IPS-20b (cell line): Measurements from ENCODE around the gene KIAA2012.
A peak's percentile ranks its signal among the peaks of the same experiment; 100 is the strongest.

Experiments
- H3K27ac ChIP-seq: one replicate; pipeline ENCODE4 v1.5.1; 2013; ENCODE audit warnings: low read length
- H3K27me3 ChIP-seq: 2 replicates; pipeline ENCODE4 v1.6.1; 2013; ENCODE audit warnings: mild to moderate bottlenecking, low read length, inconsistent platforms; ENCODE audit not compliant: insufficient read depth
- H3K36me3 ChIP-seq: 2 replicates; pipeline ENCODE4 v1.6.1; 2013; ENCODE audit warnings: low read depth, mild to moderate bottlenecking, inconsistent platforms, low read length, moderate library complexity; ENCODE audit not compliant: insufficient read depth
- H3K4me1 ChIP-seq: 2 replicates; pipeline ENCODE4 v1.6.1; 2013; ENCODE audit warnings: mild to moderate bottlenecking, control low read depth, inconsistent platforms, low read length, moderate library complexity; ENCODE audit not compliant: insufficient read depth
- H3K4me3 ChIP-seq: 2 replicates; pipeline ENCODE4 v1.5.1; 2013; ENCODE audit warnings: mild to moderate bottlenecking, low read length, inconsistent platforms
- H3K9ac ChIP-seq: 2 replicates; pipeline ENCODE4 v1.6.1; 2013; ENCODE audit warnings: low read depth, mild to moderate bottlenecking, inconsistent platforms, low read length, moderate library complexity
- H3K9me3 ChIP-seq: 2 replicates; pipeline ENCODE4 v1.6.1; 2013; ENCODE audit warnings: mild to moderate bottlenecking, low read depth, low read length, inconsistent platforms; ENCODE audit not compliant: insufficient read depth

The KIAA2012 gene

DNA sequence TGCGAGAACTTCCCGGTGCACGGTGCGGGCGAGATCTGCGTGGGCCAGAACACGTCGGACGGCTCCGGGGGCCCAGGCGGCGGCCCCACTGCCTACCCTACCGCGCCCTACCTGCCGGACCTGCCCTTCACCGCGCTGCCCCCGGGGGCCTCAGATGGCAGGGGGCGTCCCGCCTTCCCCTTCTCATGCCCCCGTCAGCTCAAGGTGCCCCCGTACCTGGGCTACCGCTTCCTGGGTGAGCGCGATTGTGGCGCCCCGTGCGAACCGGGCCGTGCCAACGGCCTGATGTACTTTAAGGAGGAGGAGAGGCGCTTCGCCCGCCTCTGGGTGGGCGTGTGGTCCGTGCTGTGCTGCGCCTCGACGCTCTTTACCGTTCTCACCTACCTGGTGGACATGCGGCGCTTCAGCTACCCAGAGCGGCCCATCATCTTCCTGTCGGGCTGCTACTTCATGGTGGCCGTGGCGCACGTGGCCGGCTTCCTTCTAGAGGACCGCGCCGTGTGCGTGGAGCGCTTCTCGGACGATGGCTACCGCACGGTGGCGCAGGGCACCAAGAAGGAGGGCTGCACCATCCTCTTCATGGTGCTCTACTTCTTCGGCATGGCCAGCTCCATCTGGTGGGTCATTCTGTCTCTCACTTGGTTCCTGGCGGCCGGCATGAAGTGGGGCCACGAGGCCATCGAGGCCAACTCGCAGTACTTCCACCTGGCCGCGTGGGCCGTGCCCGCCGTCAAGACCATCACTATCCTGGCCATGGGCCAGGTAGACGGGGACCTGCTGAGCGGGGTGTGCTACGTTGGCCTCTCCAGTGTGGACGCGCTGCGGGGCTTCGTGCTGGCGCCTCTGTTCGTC is 37.7 kb upstream of the KIAA2012 start:
- Histone ChIP-seq H3K27ac (no peak overlapping the region), H3K9ac (peak overlapping the region; percentile 82), H3K36me3 (peaks cover 30% of the 10 kb centered on the region), H3K9me3 (no peaks in the 10 kb centered on the region), H3K27me3 (no peaks in the 10 kb centered on the region), H3K4me1 (peaks cover 37% of the 10 kb centered on the region; the same call in 1 of the 2 replicates), H3K4me3 (peak overlapping the region; percentile 87)

DNA sequence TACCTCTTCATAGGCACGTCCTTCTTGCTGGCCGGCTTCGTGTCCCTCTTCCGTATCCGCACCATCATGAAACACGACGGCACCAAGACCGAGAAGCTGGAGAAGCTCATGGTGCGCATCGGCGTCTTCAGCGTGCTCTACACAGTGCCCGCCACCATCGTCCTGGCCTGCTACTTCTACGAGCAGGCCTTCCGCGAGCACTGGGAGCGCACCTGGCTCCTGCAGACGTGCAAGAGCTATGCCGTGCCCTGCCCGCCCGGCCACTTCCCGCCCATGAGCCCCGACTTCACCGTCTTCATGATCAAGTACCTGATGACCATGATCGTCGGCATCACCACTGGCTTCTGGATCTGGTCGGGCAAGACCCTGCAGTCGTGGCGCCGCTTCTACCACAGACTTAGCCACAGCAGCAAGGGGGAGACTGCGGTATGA is 37.1 kb upstream of the KIAA2012 start:
- no peaks in the 10 kb centered on the region for H3K9me3 ChIP-seq
- peaks cover 30% of the 10 kb centered on the region for H3K36me3 ChIP-seq
- peaks cover 1% of the 10 kb centered on the region; the same call in 1 of the 2 replicates for H3K27me3 ChIP-seq
- H3K4me3 ChIP-seq: peak overlapping the region; percentile 87
- H3K27ac ChIP-seq: no peak overlapping the region
- H3K4me1 ChIP-seq: peaks cover 32% of the 10 kb centered on the region; the same call in 1 of the 2 replicates
- peak overlapping the region; percentile 82; the same call in 1 of the 2 replicates for H3K9ac ChIP-seq

DNA sequence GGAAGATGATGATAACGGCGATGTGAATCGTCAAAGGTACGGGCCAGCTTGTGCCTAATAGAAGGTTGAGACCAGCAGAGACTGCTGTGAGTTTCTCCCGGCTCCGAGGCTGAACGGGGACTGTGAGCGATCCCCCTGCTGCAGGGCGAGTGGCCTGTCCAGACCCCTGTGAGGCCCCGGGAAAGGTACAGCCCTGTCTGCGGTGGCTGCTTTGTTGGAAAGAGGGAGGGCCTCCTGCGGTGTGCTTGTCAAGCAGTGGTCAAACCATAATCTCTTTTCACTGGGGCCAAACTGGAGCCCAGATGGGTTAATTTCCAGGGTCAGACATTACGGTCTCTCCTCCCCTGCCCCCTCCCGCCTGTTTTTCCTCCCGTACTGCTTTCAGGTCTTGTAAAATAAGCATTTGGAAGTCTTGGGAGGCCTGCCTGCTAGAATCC is 36.4 kb upstream of the KIAA2012 start:
- peaks cover 3% of the 10 kb centered on the region; the same call in 1 of the 2 replicates for H3K27me3 ChIP-seq

DNA sequence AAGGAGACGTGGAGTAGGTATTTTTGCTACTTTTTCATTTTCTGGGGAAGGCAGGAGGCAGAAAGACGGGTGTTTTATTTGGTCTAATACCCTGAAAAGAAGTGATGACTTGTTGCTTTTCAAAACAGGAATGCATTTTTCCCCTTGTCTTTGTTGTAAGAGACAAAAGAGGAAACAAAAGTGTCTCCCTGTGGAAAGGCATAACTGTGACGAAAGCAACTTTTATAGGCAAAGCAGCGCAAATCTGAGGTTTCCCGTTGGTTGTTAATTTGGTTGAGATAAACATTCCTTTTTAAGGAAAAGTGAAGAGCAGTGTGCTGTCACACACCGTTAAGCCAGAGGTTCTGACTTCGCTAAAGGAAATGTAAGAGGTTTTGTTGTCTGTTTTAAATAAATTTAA is 36.0 kb upstream of the KIAA2012 start:
- Histone ChIP-seq H3K27me3 (peaks cover 3% of the 10 kb centered on the region; the same call in 1 of the 2 replicates), H3K27ac (no peak overlapping the region), H3K36me3 (peaks cover 30% of the 10 kb centered on the region), H3K4me1 (peaks cover 27% of the 10 kb centered on the region; the same call in 1 of the 2 replicates), H3K9ac (peak overlapping the region; percentile 82; the same call in 1 of the 2 replicates), H3K9me3 (no peaks in the 10 kb centered on the region), H3K4me3 (peak overlapping the region; percentile 87)

More for the DNA sequence above, 36.4 kb upstream of the KIAA2012 start:
- Histone ChIP-seq H3K27ac (no peak overlapping the region), H3K9ac (peak overlapping the region; percentile 82; the same call in 1 of the 2 replicates), H3K4me3 (peak overlapping the region; percentile 87), H3K36me3 (peaks cover 30% of the 10 kb centered on the region), H3K4me1 (peaks cover 27% of the 10 kb centered on the region; the same call in 1 of the 2 replicates), H3K9me3 (no peaks in the 10 kb centered on the region)

DNA sequence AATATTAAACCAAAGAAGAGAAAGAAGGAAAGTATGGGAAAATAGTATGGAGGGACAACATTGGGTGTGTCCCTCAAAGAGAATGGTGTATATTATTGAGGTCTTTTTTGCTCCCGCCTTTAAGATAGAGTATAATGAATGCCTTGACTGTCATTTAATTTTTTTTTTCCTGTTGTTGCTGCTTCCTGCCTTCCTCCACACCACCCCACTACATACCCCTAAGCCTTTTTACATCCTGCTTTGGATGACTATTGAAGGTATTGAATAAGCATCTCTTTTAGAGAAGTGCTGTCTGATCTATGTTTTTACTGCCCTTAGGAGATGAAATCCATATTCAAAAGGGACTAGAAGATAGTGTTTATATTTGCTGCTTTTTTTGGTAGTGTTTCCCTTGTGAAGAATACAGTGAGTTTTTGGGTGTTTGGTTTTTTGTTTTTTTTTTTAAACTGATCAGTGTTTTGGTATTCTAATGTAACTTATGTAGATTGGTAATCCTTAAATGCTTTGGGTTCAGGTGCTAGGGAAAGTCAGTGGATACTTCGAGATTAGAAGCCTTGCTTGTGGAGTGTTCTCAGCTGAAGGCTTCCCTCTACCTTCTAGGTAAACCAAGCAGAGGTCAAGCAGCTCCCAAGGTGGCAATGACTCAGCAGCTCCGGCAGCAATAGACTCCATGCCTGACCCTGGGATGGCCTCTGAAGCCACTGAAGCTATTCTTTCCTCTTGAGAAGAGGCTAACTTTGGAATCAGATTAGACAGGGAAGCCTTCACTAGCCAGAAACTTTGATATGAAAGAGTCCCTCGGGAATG is 34.4 kb upstream of the KIAA2012 start:
- H3K4me1 ChIP-seq: peaks cover 27% of the 10 kb centered on the region; the same call in 1 of the 2 replicates
- peak overlapping the region; percentile 87 for H3K4me3 ChIP-seq
- peak overlapping the region; percentile 54; the same call in 1 of the 2 replicates for H3K9ac ChIP-seq
- peaks cover 3% of the 10 kb centered on the region; the same call in 1 of the 2 replicates for H3K27me3 ChIP-seq
- no peaks in the 10 kb centered on the region for H3K9me3 ChIP-seq
- H3K36me3 ChIP-seq: peaks cover 30% of the 10 kb centered on the region
- H3K27ac ChIP-seq: no peak overlapping the region

DNA sequence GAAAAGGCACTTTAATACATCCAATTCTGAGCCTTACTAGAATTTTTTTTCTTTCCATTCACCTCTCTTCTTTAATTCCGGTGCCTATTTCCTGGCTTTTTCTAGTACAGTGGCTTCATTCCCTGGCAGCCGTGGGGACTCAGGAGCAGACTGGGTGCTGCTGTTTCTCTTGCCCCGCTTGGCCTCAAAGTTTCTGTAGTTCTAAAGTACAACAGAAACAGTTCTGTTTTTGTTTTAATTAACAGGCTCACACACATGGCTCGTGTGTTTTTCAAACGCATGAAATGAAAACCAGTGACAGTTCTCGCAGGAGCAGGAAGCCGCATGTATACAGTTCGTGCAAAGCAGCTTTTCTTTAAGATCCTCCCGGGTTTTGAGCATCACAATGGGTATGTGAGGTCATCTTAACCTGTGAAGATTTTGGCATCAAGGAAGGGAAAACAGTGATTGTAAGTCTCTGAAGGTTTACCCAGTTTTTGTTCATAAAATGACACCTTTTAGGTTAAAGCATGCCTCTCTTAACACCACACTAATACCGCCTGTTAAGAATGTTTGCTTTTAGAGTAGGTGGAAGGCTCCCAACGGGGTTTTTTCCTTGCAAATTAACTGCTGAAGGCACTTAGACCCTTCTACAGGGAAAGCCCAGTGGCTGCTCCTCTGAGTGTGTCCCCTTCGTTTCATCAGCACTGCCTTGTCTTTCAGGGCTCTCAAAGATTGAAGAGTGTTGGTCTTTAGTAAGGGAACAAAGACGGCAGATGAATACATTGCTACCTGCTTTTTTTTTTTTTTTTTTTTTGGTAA is 33.6 kb upstream of the KIAA2012 start:
- H3K9me3 ChIP-seq: no peaks in the 10 kb centered on the region
- H3K27me3 ChIP-seq: peaks cover 3% of the 10 kb centered on the region; the same call in 1 of the 2 replicates
- H3K36me3 ChIP-seq: peaks cover 30% of the 10 kb centered on the region
- H3K9ac ChIP-seq: peak overlapping the region; percentile 54; the same call in 1 of the 2 replicates
- no peak overlapping the region for H3K27ac ChIP-seq
- H3K4me3 ChIP-seq: peak overlapping the region; percentile 87
- H3K4me1 ChIP-seq: peaks cover 27% of the 10 kb centered on the region; the same call in 1 of the 2 replicates

DNA sequence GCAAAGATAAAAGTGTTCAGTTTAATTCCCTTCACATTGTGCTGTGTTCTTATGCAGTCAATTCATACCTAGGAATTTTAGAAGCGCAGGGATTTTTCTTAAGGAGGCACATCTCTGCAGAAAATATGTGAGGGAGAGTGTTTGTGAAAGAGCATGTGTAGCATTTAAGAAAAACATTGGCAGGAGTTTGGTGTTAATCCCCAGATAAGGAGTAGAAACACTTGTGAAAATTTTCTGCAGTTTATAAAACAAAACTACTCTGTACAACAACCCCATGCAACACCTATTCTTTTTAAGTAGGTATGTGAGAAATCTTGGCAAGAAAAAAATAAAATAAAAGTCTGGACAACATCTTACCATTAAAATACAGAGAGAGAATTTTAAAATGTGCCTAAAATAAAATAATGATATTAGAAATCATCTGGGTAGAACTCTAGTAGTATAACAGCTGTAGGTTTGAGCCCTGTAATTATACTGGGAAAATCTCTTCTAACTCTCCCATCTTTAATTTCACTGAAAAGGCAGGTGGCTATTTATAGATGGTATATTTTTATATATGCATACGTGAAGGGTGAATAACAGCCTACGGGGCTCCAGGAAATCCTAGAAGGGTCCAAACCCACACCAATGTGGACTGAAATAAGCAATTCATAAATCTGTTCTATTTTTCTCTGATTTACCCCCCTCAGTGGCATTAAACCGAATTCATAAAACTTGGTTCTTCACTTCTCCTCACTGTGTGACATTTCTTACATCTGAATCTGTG is 32.8 kb upstream of the KIAA2012 start:
- no peaks in the 10 kb centered on the region for H3K9me3 ChIP-seq
- H3K36me3 ChIP-seq: peaks cover 29% of the 10 kb centered on the region
- no peak overlapping the region for H3K27ac ChIP-seq
- H3K27me3 ChIP-seq: peaks cover 3% of the 10 kb centered on the region; the same call in 1 of the 2 replicates
- H3K9ac ChIP-seq: no peak overlapping the region
- no peak overlapping the region for H3K4me3 ChIP-seq
- H3K4me1 ChIP-seq: peaks cover 27% of the 10 kb centered on the region; the same call in 1 of the 2 replicates

DNA sequence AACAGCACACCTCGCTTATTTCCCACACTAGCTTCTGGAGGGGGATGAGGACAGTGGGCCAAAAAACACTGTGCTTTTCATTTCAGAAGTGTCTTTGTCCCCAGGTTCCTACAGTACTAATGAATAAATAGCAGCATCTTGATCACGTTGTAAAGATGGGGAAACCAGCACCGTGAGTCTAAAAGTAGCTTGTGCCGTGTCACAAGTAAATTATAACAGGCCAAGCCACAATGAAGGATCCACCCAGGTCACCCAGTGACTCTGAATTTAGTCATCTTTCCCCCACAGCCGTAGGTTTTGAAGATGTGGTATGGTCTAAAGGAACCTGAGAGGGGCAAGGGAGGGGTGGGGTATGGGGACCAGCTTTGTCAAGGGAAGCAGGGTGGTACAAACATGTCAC is 30.6 kb upstream of the KIAA2012 start:
- no peak overlapping the region for H3K4me3 ChIP-seq
- H3K27ac ChIP-seq: no peak overlapping the region
- H3K9me3 ChIP-seq: no peaks in the 10 kb centered on the region
- no peak overlapping the region for H3K9ac ChIP-seq
- H3K27me3 ChIP-seq: peaks cover 3% of the 10 kb centered on the region; the same call in 1 of the 2 replicates
- H3K36me3 ChIP-seq: peaks cover 7% of the 10 kb centered on the region
- peaks cover 26% of the 10 kb centered on the region; the same call in 1 of the 2 replicates for H3K4me1 ChIP-seq

DNA sequence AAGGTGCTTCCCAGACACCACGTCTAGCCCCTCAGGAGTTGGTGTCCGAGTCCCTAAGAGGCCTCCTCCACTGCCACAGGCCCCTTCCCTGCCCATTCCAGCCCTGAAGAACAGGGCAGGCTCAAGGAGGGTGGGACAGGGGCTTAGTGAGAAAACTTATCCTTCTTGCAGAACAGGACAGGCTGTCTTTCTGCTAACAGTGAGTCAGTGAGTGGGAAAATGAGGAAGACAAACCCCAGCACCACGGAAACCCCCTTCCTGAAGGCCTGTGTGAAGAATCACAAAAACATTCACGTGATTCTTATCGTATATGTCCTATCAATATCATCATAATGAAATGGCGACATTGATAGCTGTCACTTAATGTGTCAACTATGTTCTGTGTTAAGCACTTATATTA is 29.6 kb upstream of the KIAA2012 start:
- Histone ChIP-seq H3K9ac (no peak overlapping the region), H3K9me3 (no peaks in the 10 kb centered on the region), H3K4me1 (peaks cover 17% of the 10 kb centered on the region; the same call in 1 of the 2 replicates), H3K36me3 (no peaks in the 10 kb centered on the region; the same call in 1 of the 2 replicates), H3K27ac (no peak overlapping the region), H3K27me3 (peaks cover 3% of the 10 kb centered on the region; the same call in 1 of the 2 replicates), H3K4me3 (no peak overlapping the region)

DNA sequence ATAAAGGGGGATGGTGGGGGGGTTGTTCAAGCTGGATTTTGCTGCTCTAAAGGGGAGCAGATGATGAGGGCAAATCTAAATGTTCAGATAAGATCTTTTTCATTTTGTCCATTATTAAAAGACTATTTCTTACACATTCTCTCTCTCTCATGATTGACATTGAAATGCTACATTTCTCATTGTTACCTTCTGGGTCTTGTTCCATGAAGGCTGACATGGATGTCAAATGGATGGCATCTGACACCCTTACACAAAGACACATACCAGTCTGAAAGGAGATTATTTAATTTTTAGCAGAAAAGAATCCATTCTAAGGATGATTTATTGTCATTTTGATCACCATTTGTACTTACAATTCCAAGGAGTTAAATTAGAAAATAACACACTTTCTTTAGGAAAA is 28.3 kb upstream of the KIAA2012 start:
- peaks cover 4% of the 10 kb centered on the region; the same call in 1 of the 2 replicates for H3K4me1 ChIP-seq
- no peak overlapping the region for H3K4me3 ChIP-seq
- H3K27ac ChIP-seq: no peak overlapping the region
- H3K9ac ChIP-seq: no peak overlapping the region
- no peaks in the 10 kb centered on the region for H3K9me3 ChIP-seq
- peaks cover 3% of the 10 kb centered on the region; the same call in 1 of the 2 replicates for H3K27me3 ChIP-seq
- H3K36me3 ChIP-seq: no peaks in the 10 kb centered on the region
